ENCODE measurements around the gene NKTR.
A peak's percentile ranks its signal among the peaks of the same experiment; 100 is the strongest.
"Not testable (repeated sequence)": the region's sequence is repeated elsewhere in the genome, so short reads cannot be mapped to it uniquely, and the experiment has no call there.

Gene NKTR

DNA sequence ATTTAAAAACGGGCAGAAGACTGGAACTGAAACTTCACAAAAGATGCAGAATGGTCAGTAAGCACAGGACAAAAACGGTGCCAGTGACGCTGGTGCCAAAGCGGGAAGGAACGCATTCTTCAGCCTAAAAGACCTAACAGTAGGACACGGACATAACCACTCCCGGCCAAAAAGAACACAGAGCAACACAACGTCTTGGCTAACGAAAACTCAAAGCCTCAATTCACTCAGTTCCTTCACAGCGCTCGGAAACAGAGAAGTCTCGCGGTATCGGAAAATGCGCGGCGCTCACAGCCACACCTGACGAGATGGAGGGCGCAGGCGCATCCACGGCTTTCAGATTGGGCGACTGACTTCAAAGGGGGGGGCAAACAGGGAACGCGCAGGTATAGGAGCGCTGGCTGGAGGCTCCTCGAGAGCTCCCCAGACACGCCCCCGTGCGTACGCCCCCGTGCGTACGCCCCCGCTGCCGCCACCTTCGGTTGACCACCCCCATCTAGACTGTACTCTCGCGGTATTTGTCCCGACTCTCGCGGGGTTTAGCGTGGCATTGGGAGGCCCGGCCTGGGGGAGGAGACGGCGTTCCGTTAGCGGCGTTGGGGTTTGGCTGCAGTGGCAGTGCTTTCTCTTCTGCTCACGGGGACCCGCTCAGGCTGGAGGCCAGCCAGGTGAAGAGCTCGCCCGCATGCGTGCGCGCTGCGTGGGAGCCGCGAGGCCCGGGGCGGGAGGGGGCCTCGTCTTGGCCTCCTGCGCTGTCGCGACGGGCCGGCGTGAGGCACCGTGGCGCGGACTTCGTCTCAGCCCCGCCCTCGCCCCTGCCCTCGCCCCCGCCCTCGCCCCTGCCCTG lies at the start of gene NKTR:
NKTR (plus strand) TSS at position 576 of the 847 bp plus-strand sequence. CDS start 321 bp downstream, outside the sequence.
- peak; percentile 92 for DNase-seq (ENCODE audit: low spot score)
- in situ Hi-C loops (cut with MboI; ENCODE audit: low pct_unique_long_range_greater_than_20kb, low sequenced_read_pairs, unreplicated experiment): no loop called here
- TF ChIP-seq, protein P1, sequence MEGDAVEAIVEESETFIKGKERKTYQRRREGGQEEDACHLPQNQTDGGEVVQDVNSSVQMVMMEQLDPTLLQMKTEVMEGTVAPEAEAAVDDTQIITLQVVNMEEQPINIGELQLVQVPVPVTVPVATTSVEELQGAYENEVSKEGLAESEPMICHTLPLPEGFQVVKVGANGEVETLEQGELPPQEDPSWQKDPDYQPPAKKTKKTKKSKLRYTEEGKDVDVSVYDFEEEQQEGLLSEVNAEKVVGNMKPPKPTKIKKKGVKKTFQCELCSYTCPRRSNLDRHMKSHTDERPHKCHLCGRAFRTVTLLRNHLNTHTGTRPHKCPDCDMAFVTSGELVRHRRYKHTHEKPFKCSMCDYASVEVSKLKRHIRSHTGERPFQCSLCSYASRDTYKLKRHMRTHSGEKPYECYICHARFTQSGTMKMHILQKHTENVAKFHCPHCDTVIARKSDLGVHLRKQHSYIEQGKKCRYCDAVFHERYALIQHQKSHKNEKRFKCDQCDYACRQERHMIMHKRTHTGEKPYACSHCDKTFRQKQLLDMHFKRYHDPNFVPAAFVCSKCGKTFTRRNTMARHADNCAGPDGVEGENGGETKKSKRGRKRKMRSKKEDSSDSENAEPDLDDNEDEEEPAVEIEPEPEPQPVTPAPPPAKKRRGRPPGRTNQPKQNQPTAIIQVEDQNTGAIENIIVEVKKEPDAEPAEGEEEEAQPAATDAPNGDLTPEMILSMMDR (IDR thresholded peaks at IDR 0.05; ENCODE audit: extremely low read depth, insufficient read depth, missing control alignments): no peak

DNA sequence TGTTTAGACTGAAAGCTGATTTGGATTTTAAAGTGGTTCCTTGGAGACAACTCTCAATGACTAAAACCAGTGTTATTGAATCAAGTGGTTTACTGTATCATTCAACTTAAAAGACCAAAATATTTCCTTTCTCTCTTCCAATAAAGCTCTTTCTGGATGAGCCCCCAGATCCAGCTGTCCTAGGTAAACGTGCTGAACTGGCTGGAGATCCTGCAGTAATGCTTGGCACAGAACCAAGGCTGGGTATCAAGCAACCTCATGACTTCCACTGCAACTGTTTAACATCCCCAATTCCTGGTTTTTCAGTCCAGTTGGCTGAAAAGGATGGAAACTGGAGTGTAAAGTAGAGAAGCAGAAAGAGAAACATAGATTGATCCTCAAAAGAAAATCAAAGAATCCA lies 47.7 kb upstream of the NKTR start:
- TF ChIP-seq, protein P1 (IDR thresholded peaks at IDR 0.05; ENCODE audit: extremely low read depth, insufficient read depth, missing control alignments): no peak
- DNase-seq (ENCODE audit: low spot score): no peak
- in situ Hi-C loops (cut with MboI; ENCODE audit: low pct_unique_long_range_greater_than_20kb, low sequenced_read_pairs, unreplicated experiment): no loop called here

DNA sequence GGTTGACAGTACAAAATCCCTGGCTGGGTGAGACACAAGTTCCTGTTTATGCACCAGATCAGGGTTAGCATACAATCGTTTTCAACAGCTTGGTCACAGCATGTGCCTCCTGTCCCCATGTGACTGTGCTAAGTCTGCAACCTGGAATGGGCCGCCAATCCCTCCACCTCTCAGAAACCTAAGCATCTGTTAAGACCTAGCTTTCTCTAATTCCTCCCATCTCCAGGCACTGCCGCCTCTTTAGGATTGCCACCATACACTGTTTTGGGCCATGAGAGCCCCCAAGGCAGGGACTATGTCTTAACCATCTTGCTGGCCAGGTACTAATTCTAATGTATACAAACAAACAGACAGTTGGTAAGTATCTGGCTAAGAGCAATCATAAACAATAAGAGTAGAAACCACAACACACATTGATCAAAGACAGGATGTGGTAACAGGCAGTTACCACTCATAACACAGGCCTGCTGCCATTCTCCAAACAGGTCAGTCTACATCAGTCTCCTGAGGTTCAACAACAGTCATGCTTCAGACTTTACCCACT lies 44.3 kb upstream of the NKTR start:
- in situ Hi-C loops (cut with MboI; ENCODE audit: low pct_unique_long_range_greater_than_20kb, low sequenced_read_pairs, unreplicated experiment): no loop called here

DNA sequence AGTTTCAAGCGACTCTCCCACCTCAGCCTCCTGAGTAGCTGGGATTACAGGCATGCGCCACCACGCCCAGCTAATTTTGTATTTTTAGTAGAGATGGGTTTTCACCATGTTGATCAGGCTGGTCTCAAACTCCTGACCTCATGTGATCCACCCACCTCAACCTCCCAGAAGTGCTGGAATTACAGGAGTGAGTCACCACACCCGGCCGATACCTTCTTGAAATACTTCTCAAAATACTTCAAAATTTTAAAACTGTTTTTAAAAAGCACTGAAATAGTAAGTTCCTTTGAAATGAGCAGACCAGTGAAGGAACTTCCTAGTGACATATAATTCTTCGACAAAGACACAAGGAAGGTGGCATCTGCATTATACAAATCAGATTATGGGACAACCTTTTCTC lies 43.7 kb upstream of the NKTR start:
- in situ Hi-C loops (cut with MboI; ENCODE audit: low pct_unique_long_range_greater_than_20kb, low sequenced_read_pairs, unreplicated experiment); DNase-seq (ENCODE audit: low spot score): not testable (repeated sequence)

More for the DNA sequence above, 44.3 kb upstream of the NKTR start:
- no peak for DNase-seq (ENCODE audit: low spot score)
- TF ChIP-seq, protein P1 (IDR thresholded peaks at IDR 0.05; ENCODE audit: extremely low read depth, insufficient read depth, missing control alignments): no peak

DNA sequence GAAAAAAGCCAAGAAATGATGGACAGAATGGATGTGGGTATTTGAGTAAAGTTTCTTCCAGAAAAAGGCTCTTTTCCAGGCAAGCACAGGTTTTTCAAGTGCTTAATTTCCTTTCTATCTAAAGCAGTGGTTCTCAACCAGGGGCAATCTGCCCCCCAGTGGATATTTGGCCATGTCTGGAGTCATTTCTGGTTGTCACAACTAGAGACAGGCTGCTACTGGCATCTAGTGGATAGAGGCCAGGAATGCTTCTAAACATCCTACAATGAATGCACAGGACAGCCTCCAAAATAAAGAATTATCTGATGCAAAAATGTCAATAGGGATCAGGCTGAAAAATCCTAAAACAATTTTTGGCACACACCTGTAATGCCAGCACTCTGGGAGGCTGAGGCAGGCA lies 42.6 kb upstream of the NKTR start:
- TF ChIP-seq, protein P1 (IDR thresholded peaks at IDR 0.05; ENCODE audit: extremely low read depth, insufficient read depth, missing control alignments): peak; percentile 25
- in situ Hi-C loops (cut with MboI; ENCODE audit: low pct_unique_long_range_greater_than_20kb, low sequenced_read_pairs, unreplicated experiment): no loop called here
- DNase-seq (ENCODE audit: low spot score): no peak

DNA sequence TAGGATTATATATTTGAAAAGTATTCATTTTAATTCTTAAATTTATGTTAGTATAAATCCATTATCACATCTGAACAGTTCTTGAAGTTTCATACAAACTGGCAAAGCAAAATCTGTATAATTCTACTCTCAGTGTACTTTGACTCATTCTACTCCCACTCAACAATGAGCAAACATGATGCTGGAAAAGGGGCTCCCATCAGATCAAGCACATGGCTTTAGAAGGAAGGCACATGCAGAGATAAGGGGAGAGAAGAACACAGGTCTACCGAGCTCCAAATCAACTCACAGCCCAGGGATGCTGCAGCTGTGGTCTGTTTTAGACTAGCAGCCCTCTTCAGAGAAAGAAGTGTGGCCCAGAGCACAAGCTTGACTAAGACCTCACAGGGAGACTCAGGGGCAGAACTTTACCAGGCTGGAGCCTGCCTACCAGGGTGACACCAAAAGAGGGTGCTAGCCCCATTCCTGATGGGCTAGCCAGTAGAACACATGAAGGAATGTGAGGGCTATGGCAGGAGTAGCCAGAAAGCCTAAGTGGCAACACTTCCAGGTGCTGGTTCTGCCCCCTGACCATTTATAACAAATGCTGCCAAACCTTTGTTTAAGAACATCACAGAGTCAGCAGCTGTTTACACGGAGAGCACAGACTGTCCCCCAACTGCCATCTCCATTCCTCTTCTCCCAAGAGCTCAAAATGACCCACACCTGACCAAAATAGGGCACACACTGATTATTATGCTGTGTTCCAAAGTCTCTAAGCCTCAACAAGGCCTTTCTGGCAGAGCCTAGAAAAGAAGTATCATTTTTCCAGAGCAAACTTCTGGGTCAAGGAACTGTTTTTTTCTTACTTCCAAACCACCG lies 38.2 kb upstream of the NKTR start:
- in situ Hi-C loops (cut with MboI; ENCODE audit: low pct_unique_long_range_greater_than_20kb, low sequenced_read_pairs, unreplicated experiment): no loop called here

More for the DNA sequence above, 38.2 kb upstream of the NKTR start:
- no peak for DNase-seq (ENCODE audit: low spot score)
- TF ChIP-seq, protein P1 (IDR thresholded peaks at IDR 0.05; ENCODE audit: extremely low read depth, insufficient read depth, missing control alignments): peak; percentile 6

Measured in GM13977 (cell line).